Psoas muscle (tissue), 8 donors: ENCODE results near the gene TRRAP. TPM values are rescaled to one million over a fixed set of nuclear protein-coding genes. Genes with fewer than 3 reads are reported as not detected.

ENCODE experiments used
- ATAC-seq, 4 donors: fragments of 200-7000 bp; cut with Tn5 transposase; one replicate each; pipeline ENCODE4 v1.9.1; 2020; ENCODE audit warnings: moderate library complexity in 3 of 4, mild to moderate bottlenecking in 2 of 4
- DNase-seq, 2 donors: peaks; one replicate each; pipeline ENCODE4 v3.0.0-alpha.2; 2020
- H3K27ac ChIP-seq: fragments of 200-600 bp; one replicate; pipeline ENCODE4 v1.8.0; 2022
- H3K27me3 ChIP-seq, 3 donors: fragments of 200-600 bp in 1 of 3; one replicate each; pipeline versions ENCODE4 v1.6.1 to v1.8.0; 2013 to 2022; ENCODE audit warnings: low read length in 2 of 3, mild to moderate bottlenecking in 2 of 3, moderate library complexity in 1 of 3; ENCODE audit not compliant: insufficient read depth in 3 of 3
- H3K36me3 ChIP-seq, 2 donors: fragments of 200-600 bp in 1 of 2; one replicate each; pipeline versions ENCODE4 v1.6.1 to v1.8.0; 2013 to 2022; ENCODE audit warnings: low read depth in 1 of 2, mild to moderate bottlenecking in 1 of 2, moderate library complexity in 1 of 2; ENCODE audit not compliant: insufficient read depth in 1 of 2
- H3K4me1 ChIP-seq: fragments of 200-600 bp; one replicate; pipeline ENCODE4 v1.8.0; 2022
- H3K4me3 ChIP-seq: fragments of 200-600 bp; one replicate; pipeline ENCODE4 v1.8.0; 2022; ENCODE audit warnings: mild to moderate bottlenecking
- H3K9me3 ChIP-seq: fragments of 200-600 bp; one replicate; pipeline ENCODE4 v1.8.0; 2022
- WGBS, 3 donors: extraction: QIAGEN DNeasy Blood & Tissue Kit; methylation state at CpG; one replicate each; pipeline versions ENCODE4 v1.1.6 to v1.1.7; 2013; 5-methylcytosine and 5-hydroxymethylcytosine counted together
- intact Hi-C, 2 donors: fragments of 100-400 bp; cut with DNase I; formaldehyde crosslinking; loops; one replicate each; pipeline versions ENCODE4 v1.11.0 to v1.14.2; 2022
- polyA plus RNA-seq, 3 donors: library from polyadenylated mRNA; stranded (reverse); fragments of 200-250 nt; gene quantifications; one replicate each; pipeline ENCODE4 v1.2.3, GENCODE V29; 2013
- total RNA-seq, 4 donors: library from RNA; stranded (reverse); fragmentation: NEBNext Ultra II Directional in 2 of 4; extraction: Animal tissue kit (Norgen Biotek cat#: 25700) in 2 of 4; gene quantifications; one replicate each; pipeline versions ENCODE4 v1.2.1 to v1.2.4, GENCODE V29; 2021 to 2023
- TF ChIP-seq, protein P1 (sequence below): fragments of 200-600 bp; IDR thresholded peaks from one replicate; pipeline ENCODE4 v1.8.0; 2022; ENCODE audit warnings: antibody characterized with exemption
- donor health status: healthy with polysubstance abuse.
- donor health status: DM: no; HTN: no; CAD: no; lungs with moderate emphysema.
- donor health status: Bipolar disorder and iron deficiency.
- donor health status: healthy.
- donor health status: DM: yes; HTN: yes; CAD: no.
- donor health status: DM: no; HTN: no; CAD: no.
- donor health status: DM: no; HTN: no; CAD: no.
- donor health status: DM: yes; HTN: yes; CAD: no.

The TRRAP gene
- total and polyA plus RNA-seq, 7 donors = 3.8 to 21.3 (median 13.3) TPM

DNA sequence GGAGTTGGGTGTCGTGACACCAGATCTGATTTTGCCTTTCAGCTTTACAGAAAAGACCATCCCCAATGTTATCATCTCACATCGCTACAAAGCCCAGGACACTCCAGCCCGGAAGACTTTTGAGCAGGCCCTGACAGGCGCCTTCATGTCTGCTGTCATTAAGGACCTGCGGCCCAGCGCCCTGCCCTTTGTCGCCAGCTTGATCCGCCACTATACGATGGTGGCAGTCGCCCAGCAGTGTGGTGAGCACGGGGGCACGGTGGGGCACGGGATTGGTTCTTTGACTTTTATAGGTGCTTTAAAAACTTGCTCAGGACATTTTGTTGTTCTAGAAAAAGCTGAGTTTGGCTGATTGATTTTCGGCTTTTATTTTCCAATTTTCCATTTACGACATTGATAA is 48.8 kb downstream of the TRRAP start:
- Histone ChIP-seq H3K4me1 (no peaks in the 10 kb centered on the region), H3K9me3 (no peaks in the 10 kb centered on the region), H3K27ac (no peak overlapping the region), H3K27me3 (no peaks in the 10 kb centered on the region), H3K36me3 (peaks cover 20 to 99% of the 10 kb centered on the region in 2 donors), H3K4me3 (no peak overlapping the region)
- WGBS, 3 donors = 96 to 99% (median 98%) methylated on average over 15 of the region's 15 CpGs
- intact Hi-C loops = no loop called here
- TF ChIP-seq, protein P1, sequence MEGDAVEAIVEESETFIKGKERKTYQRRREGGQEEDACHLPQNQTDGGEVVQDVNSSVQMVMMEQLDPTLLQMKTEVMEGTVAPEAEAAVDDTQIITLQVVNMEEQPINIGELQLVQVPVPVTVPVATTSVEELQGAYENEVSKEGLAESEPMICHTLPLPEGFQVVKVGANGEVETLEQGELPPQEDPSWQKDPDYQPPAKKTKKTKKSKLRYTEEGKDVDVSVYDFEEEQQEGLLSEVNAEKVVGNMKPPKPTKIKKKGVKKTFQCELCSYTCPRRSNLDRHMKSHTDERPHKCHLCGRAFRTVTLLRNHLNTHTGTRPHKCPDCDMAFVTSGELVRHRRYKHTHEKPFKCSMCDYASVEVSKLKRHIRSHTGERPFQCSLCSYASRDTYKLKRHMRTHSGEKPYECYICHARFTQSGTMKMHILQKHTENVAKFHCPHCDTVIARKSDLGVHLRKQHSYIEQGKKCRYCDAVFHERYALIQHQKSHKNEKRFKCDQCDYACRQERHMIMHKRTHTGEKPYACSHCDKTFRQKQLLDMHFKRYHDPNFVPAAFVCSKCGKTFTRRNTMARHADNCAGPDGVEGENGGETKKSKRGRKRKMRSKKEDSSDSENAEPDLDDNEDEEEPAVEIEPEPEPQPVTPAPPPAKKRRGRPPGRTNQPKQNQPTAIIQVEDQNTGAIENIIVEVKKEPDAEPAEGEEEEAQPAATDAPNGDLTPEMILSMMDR = no peak
- no peak for DNase-seq
- ATAC-seq = no peak

- H3K9me3 ChIP-seq = no peaks in the 10 kb centered on the region
- no peaks in the 10 kb centered on the region for H3K27me3 ChIP-seq
- H3K27ac ChIP-seq = no peak overlapping the region
- ATAC-seq (no peak), DNase-seq (no peak)
- H3K36me3 ChIP-seq = peaks cover 21 to 100% of the 10 kb centered on the region in 2 donors
- no peak overlapping the region for H3K4me3 ChIP-seq
- TF ChIP-seq, protein P1 = no peak
- no peaks in the 10 kb centered on the region for H3K4me1 ChIP-seq
- 93 to 95% (median 95%) methylated on average over 10 of the region's 10 CpGs for WGBS, 3 donors
- intact Hi-C loops = no loop called here
These were observed 52.1 kb downstream of the TRRAP start for GRCh38 chr7:98930464-98930863.

DNA sequence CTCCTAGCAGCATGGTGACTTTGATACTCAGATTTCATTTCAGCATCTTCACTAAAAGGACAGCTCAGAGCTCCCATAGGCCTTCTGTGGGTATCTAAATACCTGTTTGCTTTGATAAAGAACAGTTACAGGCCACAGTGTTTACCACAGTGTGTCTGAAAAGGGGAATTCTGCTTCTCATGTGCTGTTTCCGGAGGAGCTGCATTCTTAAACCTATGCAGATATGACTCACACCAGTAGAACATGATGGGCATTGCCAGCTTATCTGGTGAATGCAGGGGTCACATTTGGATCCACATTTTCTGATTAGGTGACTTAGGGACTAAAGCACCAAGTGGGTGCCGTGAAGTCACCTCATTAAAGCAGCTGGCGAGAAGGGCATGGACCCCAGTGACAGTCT is 52.6 kb downstream of the TRRAP start:
- peaks cover 18 to 100% of the 10 kb centered on the region in 2 donors for H3K36me3 ChIP-seq
- no peak for DNase-seq
- no peak overlapping the region for H3K4me3 ChIP-seq
- TF ChIP-seq, protein P1 = no peak
- H3K27ac ChIP-seq = no peak overlapping the region
- H3K9me3 ChIP-seq = no peaks in the 10 kb centered on the region
- H3K4me1 ChIP-seq = no peaks in the 10 kb centered on the region
- ATAC-seq = no peak
- H3K27me3 ChIP-seq = no peaks in the 10 kb centered on the region
- intact Hi-C loops = no loop called here
- 94 to 98% (median 97%) methylated on average over 3 of the region's 3 CpGs for WGBS, 3 donors

- 91 to 94% (median 91%) methylated on average over 13 of the region's 13 CpGs for WGBS, 3 donors
- TF ChIP-seq, protein P1 = no peak
- no peaks in the 10 kb centered on the region for H3K27me3 ChIP-seq
- DNase-seq = no peak
- H3K4me1 ChIP-seq = no peaks in the 10 kb centered on the region
- H3K27ac ChIP-seq = no peak overlapping the region
- ATAC-seq = no peak
- peaks cover 21 to 100% of the 10 kb centered on the region in 2 donors for H3K36me3 ChIP-seq
- H3K4me3 ChIP-seq = no peak overlapping the region
- no peaks in the 10 kb centered on the region for H3K9me3 ChIP-seq
- intact Hi-C loops = no loop called here
These were observed 55.0 kb downstream of the TRRAP start for GRCh38 chr7:98933321-98933720.

DNA sequence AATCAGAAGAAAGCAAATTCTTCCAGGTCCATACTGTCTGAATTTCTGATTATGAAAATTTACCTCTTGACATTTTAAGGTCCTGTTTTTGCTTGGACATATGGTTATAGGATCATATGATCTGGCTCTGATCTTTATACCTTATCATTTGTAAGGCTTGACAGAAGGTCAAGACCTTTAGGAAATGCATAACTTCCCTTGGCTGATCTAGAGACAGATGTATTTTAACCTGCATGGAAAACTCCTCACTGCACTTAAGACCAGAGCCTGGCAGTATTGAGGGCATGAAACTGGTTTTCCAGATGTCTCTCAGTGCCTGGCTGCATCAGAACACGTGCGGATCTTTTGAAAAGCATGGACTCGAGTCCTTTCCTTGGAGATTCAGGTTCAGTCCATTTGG is 55.9 kb downstream of the TRRAP start:
- intact Hi-C loops = no loop called here
- H3K4me3 ChIP-seq = no peak overlapping the region
- peaks cover 17 to 100% of the 10 kb centered on the region in 2 donors for H3K36me3 ChIP-seq
- ATAC-seq (no peak), DNase-seq (no peak)
- H3K4me1 ChIP-seq = no peaks in the 10 kb centered on the region
- no peaks in the 10 kb centered on the region for H3K9me3 ChIP-seq
- TF ChIP-seq, protein P1 = no peak
- 65 to 77% (median 75%) methylated on average over 3 of the region's 3 CpGs for WGBS, 3 donors
- H3K27me3 ChIP-seq = no peaks in the 10 kb centered on the region
- H3K27ac ChIP-seq = no peak overlapping the region
